NK-92 treated with Interleukin-12 subunit alpha and Interleukin-12 subunit beta, amount 100 ng/mL, for 24 hours (cell line): ENCODE data around the gene TRPM3.

ENCODE experiments used
- DNase-seq: peaks from one replicate; lab custom pipeline; 2025; lab: John Stamatoyannopoulos, UW

TRPM3 gene

DNA sequence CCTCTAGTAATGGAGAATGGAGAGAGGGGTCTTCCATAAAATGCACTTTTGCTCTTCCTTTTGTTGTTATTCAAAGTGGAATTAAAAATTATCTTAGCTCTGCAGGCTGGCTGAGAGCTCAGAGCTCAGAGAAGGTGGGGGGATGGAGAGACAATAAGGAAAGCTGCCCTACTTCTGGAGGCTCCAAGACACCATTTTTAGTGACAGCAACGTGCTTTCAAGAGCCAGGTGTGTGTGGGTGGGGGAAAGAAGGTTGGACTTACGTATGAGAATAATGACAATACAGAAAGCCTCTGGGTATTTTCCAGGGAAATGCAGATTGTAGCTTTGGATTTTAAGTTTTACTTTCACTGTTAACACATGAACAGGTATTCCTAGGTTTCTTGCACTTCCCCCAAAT, 173.9 kb downstream of the TRPM3 start:
- DNase-seq: no peak

DNA sequence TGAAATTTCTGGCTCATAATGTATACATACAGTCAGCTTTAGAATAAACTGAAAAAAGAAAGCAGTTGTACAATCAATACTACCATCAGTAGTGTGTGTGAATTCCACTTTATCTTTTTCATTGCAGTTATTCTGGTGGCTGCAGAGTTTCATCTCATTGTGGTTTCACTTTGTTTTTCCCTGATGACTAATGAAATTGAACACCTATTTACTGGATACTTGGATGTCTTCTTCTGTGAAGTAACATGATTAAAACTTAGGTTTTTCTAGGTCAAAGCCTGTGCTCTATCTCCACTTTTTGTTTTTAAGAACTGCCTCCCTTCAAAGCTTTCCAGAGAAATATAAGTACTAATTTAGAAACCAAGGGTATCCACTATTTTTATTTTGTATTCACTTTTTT, 174.3 kb downstream of the TRPM3 start:
- no peak for DNase-seq

DNA sequence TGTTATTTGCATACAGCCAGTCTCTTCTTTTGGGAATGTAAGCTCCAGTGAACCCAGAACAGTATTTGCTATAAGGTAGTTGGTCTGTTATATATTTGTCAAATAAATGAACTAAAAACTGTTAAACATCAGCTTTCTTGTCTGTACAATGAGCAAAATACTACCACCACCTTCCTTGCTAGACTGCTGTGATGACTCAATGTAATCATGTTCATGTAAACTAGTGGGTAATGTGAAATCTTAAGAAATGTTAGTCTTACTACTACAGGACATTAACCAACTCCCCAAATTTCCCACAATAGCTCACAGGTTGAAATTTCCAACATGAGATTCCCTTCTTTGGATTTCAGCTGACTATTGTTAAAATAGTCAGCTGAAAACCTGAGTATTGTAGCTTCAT, 176.1 kb downstream of the TRPM3 start:
- no peak for DNase-seq

DNA sequence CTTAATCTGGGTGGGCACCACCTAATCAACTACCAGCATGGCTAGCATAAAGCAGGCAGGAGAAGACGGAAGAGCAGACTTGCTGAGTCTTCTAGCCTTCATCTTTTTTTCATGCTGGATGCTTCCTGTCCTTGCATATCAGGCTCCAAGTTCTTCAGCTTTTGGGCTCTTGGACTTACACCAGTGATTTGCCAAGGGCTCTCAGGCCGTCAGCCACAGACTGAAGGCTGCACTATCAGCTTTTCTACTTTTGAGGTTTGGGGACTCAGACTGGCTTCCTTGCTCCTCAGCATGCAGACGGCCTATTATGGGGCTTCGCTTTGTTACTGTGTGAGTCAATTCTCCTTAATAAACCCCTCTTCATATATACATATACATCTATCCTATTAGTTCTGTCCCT, 180.2 kb downstream of the TRPM3 start:
- DNase-seq: no peak

DNA sequence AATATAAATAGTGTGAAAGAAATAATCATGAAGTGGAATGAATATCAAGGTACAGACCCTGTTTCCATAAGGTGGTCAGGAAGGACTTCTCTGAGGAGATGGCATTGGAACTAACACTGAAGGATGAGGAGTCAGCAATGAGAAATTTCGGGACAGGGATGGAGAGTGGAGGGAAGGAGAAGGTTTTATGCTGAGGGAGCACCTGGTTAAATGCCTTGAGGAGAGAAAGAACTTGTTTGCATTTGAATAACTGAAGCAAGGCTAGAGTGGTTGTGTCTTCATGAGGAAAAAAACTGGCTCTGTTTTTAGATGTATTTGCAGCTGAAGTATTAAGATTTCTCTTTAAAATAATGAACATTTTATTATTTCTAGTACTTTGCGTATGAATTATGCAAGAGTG, 180.8 kb downstream of the TRPM3 start:
- DNase-seq: no peak

DNA sequence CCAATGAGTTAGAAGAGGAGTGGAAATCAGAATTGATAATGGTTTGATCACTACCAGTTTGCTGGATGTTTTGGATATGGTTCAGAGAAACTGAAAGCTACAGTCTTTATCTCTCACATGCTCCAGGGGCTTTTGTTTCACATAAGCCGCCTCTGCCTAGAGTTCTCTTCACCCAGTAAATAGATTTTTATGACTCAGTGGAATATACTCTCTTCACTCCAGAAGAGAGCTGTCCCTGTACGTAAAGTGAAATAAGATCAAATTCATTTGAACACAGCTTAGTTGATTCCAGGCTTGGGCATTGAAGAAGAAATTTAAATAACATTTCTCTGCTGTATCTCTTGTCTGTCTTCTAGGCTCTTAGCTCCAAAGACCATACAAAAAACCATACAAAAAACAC, 184.9 kb downstream of the TRPM3 start:
- DNase-seq: no peak

DNA sequence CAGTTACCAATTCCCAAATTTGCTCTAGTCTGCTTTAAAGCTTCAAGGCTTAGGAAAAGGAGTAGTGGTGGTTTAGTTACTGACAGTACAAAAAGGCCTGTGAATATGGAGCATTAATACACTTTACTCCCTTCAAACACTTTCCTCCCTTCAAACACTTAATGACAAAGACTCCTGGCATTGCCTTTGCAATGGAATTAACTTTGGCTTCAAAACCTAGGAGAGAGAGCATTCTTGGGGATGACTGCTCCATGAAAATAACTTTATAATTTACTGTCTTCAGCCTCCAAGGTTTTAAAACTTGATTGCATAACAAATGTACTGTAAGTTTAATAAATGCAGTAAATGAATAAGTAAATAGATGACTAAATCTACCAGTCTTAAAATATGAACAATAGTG, 185.6 kb downstream of the TRPM3 start:
- DNase-seq: no peak

DNA sequence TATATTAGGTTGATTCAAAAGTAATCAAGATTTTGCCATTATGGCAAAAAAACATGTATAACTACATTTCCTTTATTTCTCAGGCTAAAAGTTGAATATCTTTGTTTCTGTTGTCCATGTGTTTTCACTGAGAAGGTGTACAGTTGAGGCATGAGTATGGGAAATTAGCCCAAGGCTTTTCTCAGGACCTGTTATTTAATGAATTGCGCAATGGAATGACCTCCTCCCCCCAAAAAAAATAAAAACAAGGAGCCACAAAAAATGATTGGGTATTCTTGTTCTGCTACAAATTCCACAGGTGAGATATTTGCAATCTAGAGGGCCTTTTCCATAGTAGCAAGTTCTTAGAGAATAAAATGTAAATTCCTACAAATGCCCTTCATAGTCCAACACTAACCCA, 186.8 kb downstream of the TRPM3 start:
- no peak for DNase-seq

DNA sequence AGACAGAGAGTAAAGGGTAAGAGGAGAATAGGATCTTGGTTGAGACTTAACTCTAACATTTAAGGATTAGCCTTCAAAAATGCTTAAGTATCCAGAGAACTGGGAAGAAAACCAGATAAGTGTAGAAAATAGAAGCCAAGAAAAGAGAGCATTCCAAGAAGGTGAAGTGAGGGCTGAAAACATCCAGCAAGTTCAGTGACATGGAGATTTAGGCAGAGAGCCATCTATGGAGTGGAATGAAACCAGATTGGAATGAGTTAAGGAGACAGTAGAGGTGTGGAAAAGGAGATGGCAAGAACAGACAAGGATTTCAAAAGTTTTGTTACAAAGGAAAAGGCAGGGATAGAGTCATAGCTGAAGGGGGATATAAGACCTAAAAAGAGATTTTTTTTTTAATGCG, 188.1 kb downstream of the TRPM3 start:
- DNase-seq: no peak

DNA sequence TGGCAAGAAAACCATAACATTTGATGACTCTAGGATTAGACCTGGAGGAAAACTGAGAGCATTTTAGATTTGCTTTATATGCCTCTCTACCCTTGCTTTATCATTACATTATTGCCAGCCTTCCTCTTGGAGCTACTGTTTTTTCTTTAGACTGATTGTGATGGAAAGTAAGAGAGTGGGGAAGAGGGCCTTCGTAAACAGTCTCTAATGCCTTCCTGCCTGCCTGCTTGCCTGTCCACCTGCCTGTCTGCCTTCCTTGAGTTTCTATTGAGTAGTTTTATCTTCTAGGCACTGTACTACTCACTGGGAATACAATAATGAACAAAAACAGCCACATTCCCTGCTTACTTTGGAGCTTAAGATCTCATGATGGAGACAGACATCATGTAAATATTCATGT, 189.3 kb downstream of the TRPM3 start:
- DNase-seq: no peak

DNA sequence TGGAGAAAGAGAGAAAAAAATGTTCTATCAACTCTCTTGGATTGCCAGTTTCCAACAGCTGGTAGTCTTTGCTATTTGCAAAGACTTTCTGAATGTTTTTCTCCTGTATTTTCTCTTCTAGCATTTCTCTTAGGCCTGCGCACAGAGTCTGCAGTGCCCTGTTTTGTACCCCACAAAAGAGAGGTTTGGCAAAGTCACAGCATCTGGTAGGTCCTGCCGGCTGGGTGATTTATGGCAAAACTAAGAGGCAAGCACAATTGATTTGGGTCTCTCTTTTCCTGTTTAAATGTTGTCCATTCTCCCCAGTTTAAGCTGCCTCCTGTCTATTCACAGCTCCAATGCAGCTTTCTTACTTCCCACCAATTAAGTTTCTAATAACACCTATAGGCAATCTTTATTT, 193.9 kb downstream of the TRPM3 start:
- DNase-seq: no peak

DNA sequence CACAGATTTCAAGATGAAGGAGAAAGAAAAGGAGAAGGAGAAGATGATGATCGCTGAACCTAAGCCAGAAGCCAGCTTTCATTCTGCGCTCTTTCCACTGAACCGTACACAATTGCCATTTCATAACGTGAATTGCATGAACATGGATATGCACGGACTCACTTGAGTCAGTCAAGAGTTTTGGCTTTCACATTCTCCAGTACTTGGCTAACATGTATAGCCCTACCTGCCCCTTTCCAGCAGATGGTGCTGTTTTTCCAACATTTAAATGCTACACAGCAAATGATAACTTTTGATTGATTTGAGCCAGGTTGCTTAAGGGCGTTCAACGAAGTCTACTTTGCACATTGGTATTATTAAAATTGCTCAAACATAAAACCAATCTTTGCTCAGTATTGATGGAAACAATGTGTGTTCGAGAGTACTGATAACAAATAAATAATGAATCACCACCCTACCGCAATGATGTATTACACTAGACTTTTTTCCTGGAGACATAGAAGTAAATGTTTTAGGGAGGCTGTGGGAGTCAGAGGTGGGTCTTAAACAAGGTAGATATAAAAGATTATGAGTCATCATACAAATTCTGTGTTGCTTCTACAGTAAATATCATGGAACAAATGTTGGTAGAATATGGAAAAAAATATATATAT, 196.4 kb downstream of the TRPM3 start:
- DNase-seq: no peak

DNA sequence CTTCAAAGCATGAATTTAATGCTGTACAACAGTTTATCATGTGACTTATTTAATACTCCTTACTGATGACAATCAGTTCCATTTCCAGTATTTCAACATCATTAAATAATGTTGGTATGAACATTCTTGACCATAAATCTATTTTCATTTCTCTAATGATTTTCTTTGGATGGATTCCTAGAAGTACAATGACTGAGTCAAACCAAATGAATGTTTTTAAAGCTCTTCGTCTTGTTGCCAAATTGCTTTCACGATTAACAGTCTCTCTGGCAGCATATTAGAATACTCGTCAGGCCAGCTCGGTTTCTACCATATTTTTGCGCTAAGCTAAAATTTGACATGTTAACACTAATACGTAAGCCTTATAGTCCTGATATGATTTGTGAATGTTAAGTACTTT, 197.0 kb downstream of the TRPM3 start:
- DNase-seq: no peak

DNA sequence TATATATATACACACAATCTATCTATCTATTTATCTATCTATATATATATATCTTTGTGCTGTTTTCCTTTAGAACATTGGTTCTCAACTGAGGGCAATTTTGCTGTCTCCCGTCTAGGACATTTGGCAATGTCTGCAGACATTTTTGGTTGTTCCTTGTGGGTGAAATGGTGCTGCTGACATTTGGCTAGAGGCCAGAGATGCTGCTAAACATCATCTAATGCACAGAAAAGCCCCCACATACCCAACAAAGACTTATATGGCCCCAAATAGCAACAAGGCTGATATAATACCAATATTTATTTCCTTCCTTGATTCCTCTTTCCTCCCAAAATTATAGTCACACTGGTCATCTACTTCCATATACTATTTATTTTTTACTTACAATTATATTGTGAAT, 197.5 kb downstream of the TRPM3 start:
- no peak for DNase-seq

DNA sequence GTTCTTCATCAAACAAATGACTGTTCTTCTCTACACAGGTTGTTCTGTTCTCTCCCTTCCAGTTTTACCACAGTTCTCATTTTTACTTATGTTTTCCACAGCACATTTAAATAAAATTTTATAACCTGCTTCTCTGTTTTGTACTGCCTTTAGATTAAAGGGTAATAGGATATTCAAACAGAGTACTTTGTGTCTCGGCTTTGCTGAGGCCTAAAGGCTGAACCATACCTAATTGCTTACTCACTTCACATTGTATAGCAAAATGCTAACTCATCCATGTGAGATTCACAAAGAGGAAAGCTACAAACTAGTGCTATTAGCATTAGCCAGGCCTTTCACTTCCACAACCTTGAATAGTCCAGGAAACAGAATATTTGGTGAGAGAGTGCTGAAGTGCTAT, 200.3 kb downstream of the TRPM3 start:
- no peak for DNase-seq

DNA sequence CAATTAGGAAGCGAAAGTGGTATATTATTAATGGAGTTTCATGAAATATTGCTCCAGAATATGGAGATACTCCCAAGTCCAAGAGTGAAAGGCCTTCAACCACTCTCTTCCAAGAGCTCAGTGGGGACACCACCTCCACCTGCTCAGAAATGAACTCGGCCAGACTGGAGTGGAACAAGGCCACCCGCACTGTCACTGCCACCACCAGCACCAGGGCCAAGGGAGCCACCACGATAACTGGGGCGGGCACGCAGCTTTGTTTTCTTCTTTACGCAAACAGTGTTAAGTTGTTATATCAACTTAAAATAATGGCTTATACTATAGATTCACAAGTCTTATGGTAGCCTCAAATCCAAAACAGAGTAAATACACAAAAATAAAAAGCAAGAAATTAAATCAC, 204.1 kb downstream of the TRPM3 start:
- DNase-seq: no peak

DNA sequence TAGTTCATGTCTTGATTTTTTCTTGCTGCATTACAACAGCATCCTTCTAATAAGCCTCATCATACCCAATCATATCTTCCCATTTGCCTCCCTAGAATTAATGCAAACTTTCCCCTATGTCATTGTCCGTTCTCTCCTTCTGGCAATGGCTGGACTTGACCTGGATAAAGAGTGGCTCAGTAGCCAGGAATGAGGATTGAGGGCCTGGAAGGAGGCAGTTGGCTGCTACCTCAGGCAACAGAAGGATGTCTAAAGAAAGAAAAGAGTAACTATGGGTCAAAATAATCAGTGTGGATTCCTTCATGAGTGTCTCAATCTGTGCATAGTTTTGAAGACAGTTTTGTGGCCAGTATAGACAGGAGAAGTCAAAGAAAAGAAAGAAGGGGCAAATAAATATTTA, 209.6 kb downstream of the TRPM3 start:
- DNase-seq: no peak

DNA sequence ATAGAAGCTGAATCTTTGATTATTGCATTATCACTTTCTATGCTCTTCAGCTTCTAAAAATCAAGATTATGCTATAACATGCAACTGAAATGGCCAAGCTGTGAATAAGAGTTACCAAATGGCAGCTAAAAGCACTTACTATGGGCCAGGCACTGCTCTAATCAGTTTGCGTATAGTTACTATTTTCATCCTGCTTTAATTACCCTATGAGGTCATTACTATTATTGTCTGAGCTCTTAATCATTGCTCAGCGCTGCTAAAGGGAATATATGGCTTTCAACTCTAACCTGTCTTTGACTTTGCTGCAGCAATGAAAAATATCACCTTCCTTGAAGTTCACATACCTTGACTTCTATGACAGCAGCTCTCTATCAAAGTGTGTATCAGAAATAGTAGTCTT, 210.8 kb downstream of the TRPM3 start:
- DNase-seq: no peak

DNA sequence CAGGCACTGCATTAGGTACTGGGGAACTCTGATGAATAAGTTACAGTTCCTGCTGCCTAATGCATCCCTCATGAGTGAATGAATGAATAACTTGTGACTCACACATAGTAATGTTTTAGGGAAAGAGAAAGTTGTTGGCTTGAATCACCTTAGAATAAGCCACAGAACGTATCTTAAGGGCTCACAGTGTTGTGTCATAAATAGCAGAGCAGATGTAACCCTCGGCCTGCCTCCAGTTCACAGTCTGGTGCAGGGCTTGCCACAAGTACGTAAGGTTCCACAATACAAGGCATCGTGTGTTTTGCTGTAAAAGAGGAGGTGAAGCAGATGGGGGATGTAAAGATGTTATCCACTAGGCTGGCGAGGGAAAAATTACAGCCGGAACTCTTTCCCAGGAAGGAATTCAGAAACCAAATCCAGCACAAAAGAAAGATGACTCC, 218.7 kb downstream of the TRPM3 start:
- DNase-seq: no peak

DNA sequence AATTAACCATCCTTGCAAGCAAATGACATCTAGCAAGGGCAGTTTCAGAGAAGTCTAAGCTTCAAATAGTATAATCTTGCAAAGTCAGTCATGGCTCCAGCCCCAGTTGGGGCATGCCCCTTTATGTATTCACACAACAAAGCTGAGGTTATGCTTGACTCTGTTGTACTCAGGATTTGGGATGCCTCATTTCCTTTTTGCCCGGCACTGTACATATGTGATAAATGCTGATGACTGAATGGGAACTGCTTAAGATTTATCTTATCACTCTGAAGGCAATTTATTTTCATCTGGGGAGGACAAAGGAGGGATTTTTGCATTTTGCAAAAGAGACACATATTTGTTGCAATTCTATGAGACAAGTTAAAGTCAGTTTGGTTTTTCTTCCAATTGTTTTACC, 219.2 kb downstream of the TRPM3 start:
- no peak for DNase-seq

DNA sequence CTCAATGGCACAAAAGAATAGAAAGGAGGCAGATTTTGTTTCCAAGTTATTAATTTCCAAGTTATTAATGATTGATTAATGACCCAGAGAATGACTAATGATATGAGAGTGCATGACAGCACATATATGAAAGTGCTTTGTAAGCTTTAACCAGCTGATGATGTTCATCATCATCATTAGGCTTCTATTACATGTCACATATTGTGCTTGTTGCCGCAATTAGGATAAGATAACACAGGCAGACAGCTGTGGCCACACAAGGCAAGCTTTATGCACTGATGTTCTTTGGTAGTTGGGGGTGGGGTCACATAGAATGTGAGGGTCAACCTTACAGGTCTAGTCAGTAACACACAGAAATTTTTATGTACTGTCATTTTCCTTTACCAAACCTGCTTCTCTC, 219.7 kb downstream of the TRPM3 start:
- DNase-seq: no peak

DNA sequence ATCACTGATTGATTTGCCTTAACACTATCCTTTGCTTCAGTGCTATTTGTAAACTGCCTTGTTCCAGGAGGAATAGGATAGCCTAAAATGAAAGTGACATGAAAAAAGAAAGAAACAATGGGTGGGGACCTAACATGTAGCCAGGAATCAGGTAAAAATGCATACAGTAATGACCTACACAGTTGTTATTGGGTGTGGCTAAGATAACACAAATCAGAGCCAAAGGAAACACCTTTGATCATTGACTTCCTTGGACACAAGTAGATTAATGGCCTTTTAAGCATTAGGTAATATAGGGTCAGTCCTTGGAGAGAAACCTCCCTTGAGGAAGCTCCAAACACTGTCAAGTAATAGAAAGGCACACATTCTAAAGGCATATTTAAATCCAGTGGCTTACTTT, 220.4 kb downstream of the TRPM3 start:
- no peak for DNase-seq

DNA sequence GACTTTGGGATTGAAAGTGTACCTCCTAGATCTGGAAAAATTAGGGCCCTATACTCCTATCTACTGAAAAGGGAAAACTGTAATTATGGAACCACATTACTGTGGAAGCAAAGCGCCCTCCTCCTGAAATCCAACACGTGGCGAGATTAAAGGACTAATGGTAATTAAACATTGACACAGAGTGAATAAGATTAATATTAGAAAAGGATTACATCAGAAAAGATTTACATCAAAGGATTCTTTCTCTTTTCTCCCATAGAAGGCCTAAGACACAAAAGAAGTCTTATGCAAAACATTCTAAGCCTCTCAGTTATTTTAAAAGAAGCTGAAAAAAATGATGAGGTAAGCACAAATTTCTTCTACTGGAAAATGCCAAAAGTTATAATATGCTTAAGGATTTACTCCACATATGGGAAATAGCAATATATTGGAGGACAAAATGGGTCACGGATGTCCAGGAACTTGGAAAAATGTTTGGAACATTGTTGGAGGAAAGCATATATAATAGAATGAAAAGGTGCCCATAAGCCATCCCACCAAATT, 227.8 kb downstream of the TRPM3 start:
- no peak for DNase-seq

DNA sequence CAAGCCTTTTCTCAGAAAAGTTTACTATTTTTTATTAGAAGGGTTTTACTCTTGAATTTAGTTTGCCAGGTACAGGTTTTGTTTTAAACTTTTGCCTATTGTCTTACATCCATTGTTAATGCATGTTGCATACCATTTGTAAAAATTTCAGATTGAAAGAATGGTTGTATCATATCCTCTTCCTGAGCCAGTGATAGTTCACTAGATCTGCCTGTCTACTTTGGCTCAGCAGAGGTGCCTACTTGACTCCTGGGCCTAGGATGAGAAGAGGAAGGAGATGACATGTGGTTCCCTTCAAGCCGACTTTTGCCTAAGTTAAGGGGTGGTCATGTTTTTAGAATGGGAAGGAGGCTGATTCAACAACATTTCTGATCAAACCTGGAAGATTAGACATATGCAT, 232.9 kb downstream of the TRPM3 start:
- no peak for DNase-seq

DNA sequence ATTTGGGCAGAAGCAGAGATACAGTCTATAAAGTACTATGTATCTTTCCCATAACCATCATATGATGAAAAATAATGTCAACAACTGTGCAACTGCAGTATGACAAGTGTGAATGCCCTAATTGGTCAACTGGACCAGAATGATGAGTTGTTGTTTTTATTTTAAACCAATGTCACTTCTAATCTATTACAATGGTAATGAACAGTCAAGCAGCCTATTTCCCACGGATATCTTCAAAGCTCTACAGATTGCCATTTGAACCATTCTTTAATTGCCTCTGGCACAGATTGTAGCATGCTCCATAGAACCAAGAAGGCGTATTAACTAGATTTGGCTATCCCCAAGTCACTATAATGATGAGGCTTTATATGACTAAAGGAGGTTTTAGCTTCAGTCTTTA, 233.6 kb downstream of the TRPM3 start:
- DNase-seq: no peak
